AG04450 (cell line): ENCODE measurements around the gene RCOR2. TPM values are rescaled to one million over a fixed set of nuclear protein-coding genes. Genes with fewer than 3 reads are reported as not detected.

Experiments
- CTCF ChIA-PET: fragments of 300-600, 350-600 bp; formaldehyde crosslinking; extraction: SDS; loops from one replicate; lab custom pipeline; 2022; ENCODE audit warnings: antibody characterized with exemption, inconsistent platforms; lab: Charles Lee
- POLR2A ChIA-PET: fragments of 350-600 bp; formaldehyde crosslinking; extraction: SDS; loops from one replicate; lab custom pipeline; 2021; ENCODE audit warnings: antibody characterized with exemption, inconsistent platforms; lab: Yijun Ruan, JAX
- DNase-seq: peaks from one replicate; pipeline ENCODE4 v3.0.0-alpha.2; 2011; ENCODE audit warnings: low read depth, low spot score
- H3K27ac ChIP-seq: one replicate; pipeline ENCODE4 v1.5.1; 2012; ENCODE audit warnings: low read depth, low read length, control low read depth
- H3K27me3 ChIP-seq: one replicate; pipeline ENCODE4 v1.6.0; 2012; ENCODE audit warnings: low read length; ENCODE audit not compliant: control insufficient read depth, insufficient read depth
- H3K4me3 ChIP-seq: 2 replicates; pipeline ENCODE4 v1.5.1; 2011; ENCODE audit warnings: mild to moderate bottlenecking, low read depth, low read length, control low read depth
- H3K9me3 ChIP-seq: 2 replicates; pipeline ENCODE4 v1.5.1; 2012; ENCODE audit warnings: low read length; ENCODE audit not compliant: control insufficient read depth, insufficient read depth
- polyA plus RNA-seq: library from polyadenylated mRNA; depleted of rRNA; stranded (reverse); fragments of >200 nt; gene quantifications from 2 replicates; pipeline ENCODE4 v1.2.3, GENCODE V29; 2011
- TF ChIP-seq, protein P1 (sequence below): IDR thresholded peaks from 2 replicates; pipeline ENCODE4 v1.5.1; 2011; ENCODE audit warnings: low read depth, low read length, control low read depth, inconsistent platforms

Gene RCOR2
- polyA plus RNA-seq, 1 experiment: 4.4 TPM

DNA sequence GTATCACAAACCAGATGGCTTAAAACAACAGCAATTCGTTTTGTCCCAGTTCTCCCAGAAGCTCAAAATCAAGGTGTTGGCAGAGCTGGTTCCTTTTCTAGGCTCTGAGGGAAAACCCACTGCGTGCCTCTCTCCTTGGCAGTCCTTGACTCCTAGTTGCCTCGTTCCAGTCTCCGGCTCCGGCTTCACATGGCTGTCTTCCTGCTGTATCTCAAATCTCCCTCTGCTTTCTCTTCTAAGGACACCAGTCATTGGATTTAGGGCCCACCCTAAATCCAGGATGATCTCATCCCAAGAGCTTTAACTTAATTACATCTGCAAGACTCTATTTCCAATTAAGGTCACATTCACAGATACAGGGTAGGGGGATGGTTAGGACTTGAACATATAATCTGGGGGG is 12.7 kb upstream of the RCOR2 start:
- TF ChIP-seq, protein P1, sequence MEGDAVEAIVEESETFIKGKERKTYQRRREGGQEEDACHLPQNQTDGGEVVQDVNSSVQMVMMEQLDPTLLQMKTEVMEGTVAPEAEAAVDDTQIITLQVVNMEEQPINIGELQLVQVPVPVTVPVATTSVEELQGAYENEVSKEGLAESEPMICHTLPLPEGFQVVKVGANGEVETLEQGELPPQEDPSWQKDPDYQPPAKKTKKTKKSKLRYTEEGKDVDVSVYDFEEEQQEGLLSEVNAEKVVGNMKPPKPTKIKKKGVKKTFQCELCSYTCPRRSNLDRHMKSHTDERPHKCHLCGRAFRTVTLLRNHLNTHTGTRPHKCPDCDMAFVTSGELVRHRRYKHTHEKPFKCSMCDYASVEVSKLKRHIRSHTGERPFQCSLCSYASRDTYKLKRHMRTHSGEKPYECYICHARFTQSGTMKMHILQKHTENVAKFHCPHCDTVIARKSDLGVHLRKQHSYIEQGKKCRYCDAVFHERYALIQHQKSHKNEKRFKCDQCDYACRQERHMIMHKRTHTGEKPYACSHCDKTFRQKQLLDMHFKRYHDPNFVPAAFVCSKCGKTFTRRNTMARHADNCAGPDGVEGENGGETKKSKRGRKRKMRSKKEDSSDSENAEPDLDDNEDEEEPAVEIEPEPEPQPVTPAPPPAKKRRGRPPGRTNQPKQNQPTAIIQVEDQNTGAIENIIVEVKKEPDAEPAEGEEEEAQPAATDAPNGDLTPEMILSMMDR: no peak
- ChIA-PET POLR2A (no interaction called here), CTCF (interaction anchor here (1.0 kb wide), 1 partner anchor 9 kb away, joined by 6 read pairs; no protein-coding TSS in a partner anchor)
- H3K4me3 ChIP-seq: no peak overlapping the region
- no peak overlapping the region for H3K27ac ChIP-seq
- peaks cover 3% of the 10 kb centered on the region for H3K27me3 ChIP-seq
- no peak for DNase-seq
- H3K9me3 ChIP-seq: no peaks in the 10 kb centered on the region

- H3K4me3 ChIP-seq: no peak overlapping the region
- TF ChIP-seq, protein P1: no peak
- no peak overlapping the region for H3K27ac ChIP-seq
- POLR2A ChIA-PET: no interaction called here
- no peak for DNase-seq
- H3K27me3 ChIP-seq: peaks cover 10% of the 10 kb centered on the region
- CTCF ChIA-PET: no interaction called here
- H3K9me3 ChIP-seq: peaks cover 9% of the 10 kb centered on the region
These were observed 6.4 kb upstream of the RCOR2 start for GRCh38 chr11:63923319-63923718.

- TF ChIP-seq, protein P1: no peak
- Histone ChIP-seq H3K27me3 (peaks cover 10% of the 10 kb centered on the region), H3K4me3 (no peak overlapping the region), H3K9me3 (peaks cover 9% of the 10 kb centered on the region), H3K27ac (no peak overlapping the region)
- POLR2A ChIA-PET: no interaction called here
- CTCF ChIA-PET: no interaction called here
- DNase-seq: no peak
These were observed 5.8 kb upstream of the RCOR2 start for GRCh38 chr11:63922673-63923192.

DNA sequence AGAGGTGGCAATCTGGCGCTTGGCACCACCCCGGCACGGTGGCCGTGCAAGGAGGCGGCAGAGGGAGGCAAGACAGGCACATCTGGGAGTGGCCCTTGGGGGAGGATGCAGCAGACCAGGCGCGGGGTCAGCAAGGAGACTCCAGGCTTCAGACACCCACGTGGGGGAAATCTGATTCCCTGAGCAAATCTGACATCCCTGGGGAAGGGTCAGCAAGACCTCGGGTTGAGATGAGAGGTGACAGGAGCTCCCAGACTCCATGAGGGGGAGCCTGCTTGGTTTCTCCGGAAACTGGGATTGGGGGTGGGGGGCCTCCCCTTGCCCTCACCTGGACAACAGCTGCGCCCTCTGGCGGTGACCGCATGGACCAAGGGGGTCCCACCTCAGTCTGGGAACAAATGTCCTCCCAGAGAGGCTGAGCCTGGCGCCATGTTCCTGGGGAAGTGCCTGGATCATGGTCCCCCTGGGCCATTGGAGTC is 4.0 kb upstream of the RCOR2 start:
- no peak overlapping the region for H3K27ac ChIP-seq
- H3K27me3 ChIP-seq: peaks cover 6% of the 10 kb centered on the region
- peaks cover 9% of the 10 kb centered on the region for H3K9me3 ChIP-seq
- ChIA-PET CTCF (interaction anchor here (0.6 to 2.0 kb wide), 6 partner anchors 8 to 1373 kb away, joined by 3 to 6 read pairs (median 4); partner anchors contain the start of gene MARK2), POLR2A (interaction anchor here (0.6 kb wide), 1 partner anchor 13 kb away, joined by 3 read pairs; no protein-coding TSS in a partner anchor)
- DNase-seq: no peak
- TF ChIP-seq, protein P1: peak; percentile 52
- H3K4me3 ChIP-seq: no peak overlapping the region
